ENCODE measurements around the gene SERTAD4.

Gene SERTAD4

DNA sequence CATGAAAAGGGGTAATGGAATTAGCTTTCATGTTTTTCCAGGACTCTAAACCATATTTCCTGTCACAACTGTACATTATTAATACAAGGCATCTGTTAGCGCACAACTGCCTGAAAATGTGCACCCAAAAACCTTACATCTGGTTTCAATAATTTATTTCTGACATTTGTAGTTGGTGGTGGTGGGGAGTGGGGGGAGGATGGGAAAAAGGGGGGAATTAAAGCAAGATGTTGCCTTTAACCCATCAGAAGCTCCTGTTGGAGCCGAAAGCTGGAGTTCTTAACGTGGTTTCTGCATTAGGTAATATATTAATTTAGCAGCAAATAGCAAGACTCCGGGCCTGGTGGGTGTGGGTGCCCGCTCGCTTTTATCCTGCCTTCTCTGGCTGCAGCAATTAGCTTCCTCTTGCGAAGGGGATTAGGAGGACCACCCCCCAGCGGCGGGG is 59.2 kb downstream of the SERTAD4 start:
- H3K4me2 ChIP-seq (ENCODE audit: low read length), result no peak overlapping the region
- no peaks in the 10 kb centered on the region for H3K4me1 ChIP-seq (ENCODE audit: low read length)
- no peak for TF ChIP-seq EZH2phosphoT487 (IDR thresholded peaks at IDR 0.05; ENCODE audit: low read depth)
- TF ChIP-seq, protein P1, sequence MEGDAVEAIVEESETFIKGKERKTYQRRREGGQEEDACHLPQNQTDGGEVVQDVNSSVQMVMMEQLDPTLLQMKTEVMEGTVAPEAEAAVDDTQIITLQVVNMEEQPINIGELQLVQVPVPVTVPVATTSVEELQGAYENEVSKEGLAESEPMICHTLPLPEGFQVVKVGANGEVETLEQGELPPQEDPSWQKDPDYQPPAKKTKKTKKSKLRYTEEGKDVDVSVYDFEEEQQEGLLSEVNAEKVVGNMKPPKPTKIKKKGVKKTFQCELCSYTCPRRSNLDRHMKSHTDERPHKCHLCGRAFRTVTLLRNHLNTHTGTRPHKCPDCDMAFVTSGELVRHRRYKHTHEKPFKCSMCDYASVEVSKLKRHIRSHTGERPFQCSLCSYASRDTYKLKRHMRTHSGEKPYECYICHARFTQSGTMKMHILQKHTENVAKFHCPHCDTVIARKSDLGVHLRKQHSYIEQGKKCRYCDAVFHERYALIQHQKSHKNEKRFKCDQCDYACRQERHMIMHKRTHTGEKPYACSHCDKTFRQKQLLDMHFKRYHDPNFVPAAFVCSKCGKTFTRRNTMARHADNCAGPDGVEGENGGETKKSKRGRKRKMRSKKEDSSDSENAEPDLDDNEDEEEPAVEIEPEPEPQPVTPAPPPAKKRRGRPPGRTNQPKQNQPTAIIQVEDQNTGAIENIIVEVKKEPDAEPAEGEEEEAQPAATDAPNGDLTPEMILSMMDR (IDR thresholded peaks at IDR 0.05; ENCODE audit: low read depth, low read length), result no peak
- H3K9me3 ChIP-seq (ENCODE audit: insufficient read depth, low read length), result no peaks in the 10 kb centered on the region
- H3K4me3 ChIP-seq (ENCODE audit: low read length), result no peak overlapping the region
- peaks cover 37% of the 10 kb centered on the region for H3K27me3 ChIP-seq (ENCODE audit: low read depth, low read length)
- H4K20me1 ChIP-seq (ENCODE audit: insufficient read depth, low read length), result no peaks in the 10 kb centered on the region
- H2AFZ ChIP-seq (ENCODE audit: low read depth, low read length), result no peak overlapping the region
- H3K9ac ChIP-seq (ENCODE audit: low read length), result no peak overlapping the region
- H3K79me2 ChIP-seq (ENCODE audit: low read length), result no peaks in the 10 kb centered on the region
- H3K27ac ChIP-seq (ENCODE audit: low read length), result no peak overlapping the region
- no peaks in the 10 kb centered on the region for H3K36me3 ChIP-seq (replicated peaks; ENCODE audit: low read depth, low read length)

DNA sequence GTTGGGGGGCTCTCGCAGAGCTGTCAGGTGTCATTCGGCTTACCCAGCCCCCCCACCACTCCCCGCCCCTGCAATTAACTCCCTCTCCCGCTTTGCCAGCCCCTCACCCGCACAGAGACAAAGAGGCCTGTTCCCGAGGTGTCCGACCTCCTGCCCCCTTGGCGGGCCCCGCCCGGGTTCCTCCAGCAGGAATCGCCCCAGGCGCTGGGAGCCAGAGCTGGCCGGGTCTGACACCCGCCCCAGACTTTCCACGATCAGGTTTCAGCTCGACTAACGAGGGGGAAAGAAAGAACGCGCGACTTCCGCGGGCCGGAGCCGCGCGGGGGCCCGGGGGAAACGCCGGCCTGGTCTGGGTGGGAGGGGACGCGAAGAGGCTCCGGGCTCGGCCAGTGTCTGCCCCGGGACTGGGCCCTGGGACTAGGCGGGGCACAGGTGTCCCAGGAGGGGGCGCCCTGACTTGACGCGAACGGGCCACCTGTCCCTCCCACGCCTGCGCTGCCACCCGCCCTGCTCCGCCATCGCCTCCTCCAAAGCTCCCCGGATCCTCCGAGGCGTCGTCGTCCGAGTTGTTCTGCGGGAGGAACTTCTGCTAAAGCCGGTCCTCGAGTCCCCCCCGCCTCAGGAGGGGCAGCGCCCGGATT is 59.8 kb downstream of the SERTAD4 start:
- Histone ChIP-seq H3K4me1 (ENCODE audit: low read length) (no peaks in the 10 kb centered on the region), H2AFZ (ENCODE audit: low read depth, low read length) (no peak overlapping the region), H3K36me3 (replicated peaks; ENCODE audit: low read depth, low read length) (no peaks in the 10 kb centered on the region), H3K9ac (ENCODE audit: low read length) (no peak overlapping the region), H3K4me2 (ENCODE audit: low read length) (no peak overlapping the region), H3K27ac (ENCODE audit: low read length) (no peak overlapping the region), H3K27me3 (ENCODE audit: low read depth, low read length) (peaks cover 38% of the 10 kb centered on the region), H3K9me3 (ENCODE audit: insufficient read depth, low read length) (no peaks in the 10 kb centered on the region), H4K20me1 (ENCODE audit: insufficient read depth, low read length) (no peaks in the 10 kb centered on the region), H3K79me2 (ENCODE audit: low read length) (no peaks in the 10 kb centered on the region), H3K4me3 (ENCODE audit: low read length) (no peak overlapping the region)
- TF ChIP-seq EZH2phosphoT487 (IDR thresholded peaks at IDR 0.05; ENCODE audit: low read depth), result no peak
- TF ChIP-seq, protein P1 (IDR thresholded peaks at IDR 0.05; ENCODE audit: low read depth, low read length), result no peak

DNA sequence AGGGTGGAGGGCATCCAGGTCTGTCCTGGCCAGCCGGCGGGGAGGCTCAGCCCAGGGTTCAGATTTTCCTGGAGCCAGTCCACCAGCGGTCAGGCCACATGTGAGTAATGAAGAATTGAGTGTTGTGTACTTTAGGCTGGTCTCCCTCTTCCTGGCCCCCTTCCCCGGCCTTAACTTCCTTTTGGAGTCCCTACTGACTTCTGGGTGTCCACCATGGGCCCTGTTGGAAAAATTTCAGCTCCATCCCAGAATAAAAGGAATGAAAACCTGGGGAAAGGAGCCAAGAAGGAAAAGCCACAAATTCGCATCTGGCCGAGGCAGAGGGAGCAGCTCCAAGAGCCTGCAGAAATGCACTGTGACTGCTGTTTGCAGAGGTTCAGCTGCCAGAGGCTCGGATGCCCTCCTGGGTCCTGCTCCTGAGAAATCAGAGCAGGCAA is 60.6 kb downstream of the SERTAD4 start:
- no peaks in the 10 kb centered on the region for H4K20me1 ChIP-seq (ENCODE audit: insufficient read depth, low read length)
- no peak overlapping the region for H3K27ac ChIP-seq (ENCODE audit: low read length)
- no peaks in the 10 kb centered on the region for H3K79me2 ChIP-seq (ENCODE audit: low read length)
- no peak overlapping the region for H3K4me3 ChIP-seq (ENCODE audit: low read length)
- H3K4me1 ChIP-seq (ENCODE audit: low read length), result no peaks in the 10 kb centered on the region
- no peak overlapping the region for H3K9ac ChIP-seq (ENCODE audit: low read length)
- peaks cover 40% of the 10 kb centered on the region for H3K27me3 ChIP-seq (ENCODE audit: low read depth, low read length)
- H3K9me3 ChIP-seq (ENCODE audit: insufficient read depth, low read length), result no peaks in the 10 kb centered on the region
- TF ChIP-seq EZH2phosphoT487 (IDR thresholded peaks at IDR 0.05; ENCODE audit: low read depth), result no peak
- TF ChIP-seq, protein P1 (IDR thresholded peaks at IDR 0.05; ENCODE audit: low read depth, low read length), result no peak
- H2AFZ ChIP-seq (ENCODE audit: low read depth, low read length), result no peak overlapping the region
- H3K36me3 ChIP-seq (replicated peaks; ENCODE audit: low read depth, low read length), result no peaks in the 10 kb centered on the region
- no peak overlapping the region for H3K4me2 ChIP-seq (ENCODE audit: low read length)

DNA sequence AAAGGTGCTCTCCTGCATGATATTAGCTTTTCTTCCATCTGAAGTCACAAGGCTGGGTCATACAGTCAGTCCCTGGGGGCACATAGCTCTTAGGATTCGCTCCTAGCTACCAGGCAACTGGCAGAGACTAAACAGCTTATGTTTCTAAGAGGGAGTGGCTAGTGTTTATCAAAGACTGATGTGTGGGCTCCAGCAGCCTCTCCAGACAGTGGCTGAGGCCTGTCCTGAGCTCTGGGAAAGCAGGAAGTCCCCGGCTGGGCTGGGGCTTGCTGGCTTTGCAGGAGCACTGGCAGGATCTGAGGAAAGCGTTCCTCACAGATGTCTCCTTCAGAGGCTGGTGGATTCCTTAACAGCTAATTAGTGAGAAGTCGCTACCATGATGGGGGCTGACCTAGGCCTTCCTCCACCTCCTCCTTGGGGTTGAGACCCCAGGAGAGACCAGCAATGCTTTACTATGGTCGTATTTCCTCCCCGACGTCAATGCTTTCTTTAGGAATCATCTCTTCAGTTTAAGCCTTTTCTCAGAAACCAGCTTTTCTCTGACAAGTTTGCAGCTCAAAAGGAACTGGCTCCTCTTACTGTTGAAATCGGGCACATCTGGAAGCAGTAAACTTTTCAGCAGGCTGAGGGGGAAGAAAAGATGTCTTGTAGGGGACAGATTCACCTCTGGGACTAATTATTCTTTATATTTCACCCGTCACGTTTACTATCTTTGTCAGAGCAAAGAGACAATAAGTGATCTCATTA is 62.6 kb downstream of the SERTAD4 start:
- Histone ChIP-seq H3K27me3 (ENCODE audit: low read depth, low read length) (peaks cover 39% of the 10 kb centered on the region), H4K20me1 (ENCODE audit: insufficient read depth, low read length) (no peaks in the 10 kb centered on the region), H3K4me2 (ENCODE audit: low read length) (no peak overlapping the region), H3K9me3 (ENCODE audit: insufficient read depth, low read length) (no peaks in the 10 kb centered on the region), H3K36me3 (replicated peaks; ENCODE audit: low read depth, low read length) (no peaks in the 10 kb centered on the region), H3K27ac (ENCODE audit: low read length) (no peak overlapping the region), H3K4me3 (ENCODE audit: low read length) (no peak overlapping the region), H2AFZ (ENCODE audit: low read depth, low read length) (no peak overlapping the region), H3K4me1 (ENCODE audit: low read length) (no peaks in the 10 kb centered on the region), H3K79me2 (ENCODE audit: low read length) (no peaks in the 10 kb centered on the region), H3K9ac (ENCODE audit: low read length) (no peak overlapping the region)
- TF ChIP-seq, protein P1 (IDR thresholded peaks at IDR 0.05; ENCODE audit: low read depth, low read length), result no peak
- no peak for TF ChIP-seq EZH2phosphoT487 (IDR thresholded peaks at IDR 0.05; ENCODE audit: low read depth)
